ENCODE measurements around the gene KCNAB1.
A peak's percentile ranks its signal among the peaks of the same experiment; 100 is the strongest.
"Not testable (repeated sequence)": the region's sequence is repeated elsewhere in the genome, so short reads cannot be mapped to it uniquely, and the experiment has no call there.

KCNAB1 gene

DNA sequence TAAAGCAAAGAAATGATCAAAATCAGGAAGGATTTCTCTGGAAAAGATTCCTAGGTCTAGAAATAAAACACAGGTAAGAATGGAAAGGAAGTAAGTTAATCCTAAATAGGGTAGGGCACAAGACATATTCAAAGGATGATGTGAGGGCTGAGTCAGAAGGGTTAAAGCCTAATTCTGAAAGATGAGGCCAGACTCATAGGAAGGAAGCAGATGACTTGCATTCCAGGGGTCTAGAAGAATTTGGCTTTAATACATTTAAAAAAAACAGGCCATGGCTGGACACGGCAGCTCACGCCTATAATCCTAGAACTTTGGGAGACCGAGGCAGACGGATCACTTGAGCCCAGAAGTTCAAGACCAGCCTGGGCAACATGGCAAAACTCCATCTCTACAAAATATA is 431.4 kb downstream of the KCNAB1 start:
- no peak for DNase-seq

DNA sequence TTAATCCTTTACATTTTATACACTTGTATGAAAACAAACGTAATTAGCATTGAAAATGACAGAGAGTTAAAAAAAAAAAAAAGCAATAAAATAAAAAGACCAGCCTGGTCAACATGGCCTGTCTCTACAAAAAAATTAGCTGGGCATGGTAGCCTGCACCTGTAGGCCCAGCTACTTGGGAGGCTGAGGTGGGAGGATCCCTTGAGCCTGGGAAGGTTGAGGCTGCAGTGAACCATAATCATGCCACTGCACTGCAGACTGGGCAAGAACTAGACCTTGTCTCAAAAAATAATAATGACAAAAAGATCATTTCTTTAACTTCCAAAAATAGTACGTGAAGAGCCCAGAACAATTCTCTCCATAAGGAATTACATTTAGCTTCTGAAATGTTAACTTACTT is 432.6 kb downstream of the KCNAB1 start:
- DNase-seq: no peak

- DNase-seq: no peak
Observed at GRCh38 chr3:156553705-156554356, 433.5 kb downstream of the KCNAB1 start.

GRCh38 chr3:156554515-156554841 is 434.1 kb downstream of the KCNAB1 start:
- DNase-seq: no peak

DNA sequence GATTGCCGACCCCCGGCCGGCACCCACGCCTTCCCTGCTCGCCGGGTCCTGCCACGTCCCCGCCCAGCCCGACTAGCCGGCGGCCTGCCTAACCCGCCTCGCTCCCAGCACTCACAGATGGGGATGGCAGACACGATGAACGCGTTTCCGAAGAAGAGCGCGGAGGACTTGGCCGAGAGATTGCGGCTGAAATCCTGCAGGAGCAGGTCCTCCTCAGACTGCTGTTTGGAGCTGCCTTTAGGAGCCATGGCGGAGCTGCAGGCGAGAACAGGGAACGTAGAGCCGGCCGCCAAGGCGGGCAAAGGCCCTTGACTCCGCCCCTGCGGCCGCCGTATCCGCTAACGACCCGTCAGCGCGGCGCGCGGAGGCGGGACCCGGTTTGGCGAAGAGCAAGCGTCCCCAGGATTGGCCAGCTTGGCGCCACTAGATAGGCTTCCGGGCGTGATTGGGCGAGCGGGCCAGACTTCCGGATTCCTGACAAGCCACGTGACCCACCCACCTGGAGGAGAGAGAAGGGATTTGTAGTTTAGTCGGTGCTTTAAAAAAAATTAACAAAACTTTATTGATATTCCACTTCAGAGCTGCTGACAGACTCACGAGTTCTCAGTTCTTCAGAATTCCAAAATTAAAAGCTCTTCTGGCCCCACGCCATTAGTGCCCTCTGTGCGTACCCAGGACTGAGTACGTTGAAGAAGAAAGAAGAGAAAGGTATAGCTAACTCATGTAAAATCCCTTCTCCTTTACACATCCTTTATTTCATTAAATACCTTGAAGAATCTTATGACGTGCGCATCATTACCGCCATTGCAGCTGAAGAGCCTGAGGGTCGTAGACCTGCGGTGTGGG is 434.7 kb downstream of the KCNAB1 start, which contains the start of gene SSR3:
TSS of gene SSR3 (minus strand) at position 276 of the 846 bp plus-strand sequence. CDS start at position 248, 28 bp downstream.
- DNase-seq: peak; percentile 92

DNA sequence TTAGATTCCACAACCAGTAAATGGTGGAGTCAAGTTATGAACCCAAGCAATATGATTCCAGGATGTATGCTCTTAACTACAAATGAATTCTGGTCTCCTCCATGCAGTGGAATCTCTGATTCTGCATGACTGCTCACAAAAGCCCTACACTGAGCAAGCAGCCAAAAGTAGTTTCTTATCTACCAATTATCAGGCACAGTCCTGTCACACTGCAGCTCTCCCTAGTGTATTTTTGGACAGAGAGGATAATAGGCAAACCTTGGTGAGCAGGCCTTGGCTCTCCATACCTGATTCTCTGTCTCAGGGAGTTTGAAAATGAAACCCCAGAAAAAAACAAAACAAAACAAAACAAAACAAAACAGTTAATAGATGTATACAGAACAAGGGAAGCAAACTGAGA is 438.0 kb downstream of the KCNAB1 start:
- no peak for DNase-seq

- no peak for DNase-seq
Observed at GRCh38 chr3:156559321-156559720, 438.9 kb downstream of the KCNAB1 start.

DNA sequence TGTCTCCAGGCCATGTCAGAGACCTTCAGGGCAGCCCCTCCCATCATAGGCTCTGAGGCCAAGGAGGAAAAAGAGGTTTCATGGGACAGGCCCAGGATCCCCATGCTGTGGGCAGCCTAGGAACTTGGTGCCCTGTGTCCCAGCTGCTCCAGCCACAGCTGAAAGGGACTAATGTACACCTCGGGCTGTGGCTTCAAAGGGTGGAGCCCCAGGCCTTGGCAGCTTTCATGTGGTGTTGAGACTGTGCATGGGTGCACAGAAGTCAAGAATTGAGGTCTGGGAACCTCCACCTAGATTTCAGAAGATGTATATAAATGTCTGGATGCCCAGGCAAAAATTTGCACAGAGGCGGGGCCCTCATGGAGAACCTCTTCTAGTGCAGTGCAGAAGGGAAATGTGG is 441.2 kb downstream of the KCNAB1 start:
- no peak for DNase-seq

DNA sequence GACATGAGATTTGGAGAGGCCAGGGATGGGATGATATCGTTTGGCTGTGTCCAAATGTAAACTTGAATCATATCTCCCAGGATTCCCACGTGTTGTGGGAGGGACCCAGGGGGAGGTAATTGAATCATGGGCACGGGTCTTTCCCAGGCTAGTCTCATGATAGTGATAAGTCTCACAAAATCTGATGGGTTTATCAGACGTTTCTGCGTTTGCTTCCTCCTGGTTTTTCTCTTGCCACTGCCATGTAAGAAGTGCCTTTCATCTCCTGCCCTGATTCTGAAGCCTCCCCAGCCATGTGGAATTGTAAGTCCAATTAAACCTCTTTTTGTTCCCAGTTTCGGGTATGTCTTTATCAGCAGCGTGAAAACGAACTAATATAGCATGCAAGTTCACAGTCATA is 442.1 kb downstream of the KCNAB1 start:
- DNase-seq: not testable (repeated sequence)

DNA sequence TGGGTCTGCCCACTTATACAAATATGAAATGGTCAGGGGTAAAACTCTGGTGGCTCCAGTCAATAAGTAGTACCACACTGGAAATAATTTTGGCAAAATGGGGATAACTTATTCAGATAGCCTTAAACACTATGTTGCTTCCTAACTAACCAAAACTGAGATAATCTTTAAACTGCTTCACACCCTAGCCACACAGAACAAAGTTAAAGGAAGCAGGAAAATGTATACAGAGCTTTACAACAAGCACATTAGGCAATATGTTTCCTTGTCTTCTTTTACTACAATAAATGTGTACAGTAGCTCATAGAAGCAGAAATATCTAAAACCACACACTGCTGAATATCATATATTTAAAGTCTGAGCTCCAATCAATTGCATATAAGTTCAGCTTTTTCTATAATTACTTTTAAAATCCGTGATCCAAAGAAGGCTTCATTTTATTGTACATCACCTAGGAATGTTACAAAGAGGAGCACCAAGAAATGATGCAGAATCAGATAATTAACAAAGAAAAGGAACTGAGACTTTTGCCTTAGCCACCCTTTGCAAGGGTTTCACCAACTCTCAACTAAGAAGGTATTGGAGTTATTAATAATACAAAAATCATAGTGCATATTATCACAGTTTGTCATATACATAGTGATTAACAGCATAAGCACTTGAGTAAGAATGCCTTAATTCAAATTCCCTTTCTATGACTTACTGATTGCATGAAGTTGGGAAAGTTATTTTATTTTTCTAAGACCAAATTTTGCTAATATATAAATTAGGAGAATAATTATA is 443.7 kb downstream of the KCNAB1 start:
- no peak for DNase-seq

DNA sequence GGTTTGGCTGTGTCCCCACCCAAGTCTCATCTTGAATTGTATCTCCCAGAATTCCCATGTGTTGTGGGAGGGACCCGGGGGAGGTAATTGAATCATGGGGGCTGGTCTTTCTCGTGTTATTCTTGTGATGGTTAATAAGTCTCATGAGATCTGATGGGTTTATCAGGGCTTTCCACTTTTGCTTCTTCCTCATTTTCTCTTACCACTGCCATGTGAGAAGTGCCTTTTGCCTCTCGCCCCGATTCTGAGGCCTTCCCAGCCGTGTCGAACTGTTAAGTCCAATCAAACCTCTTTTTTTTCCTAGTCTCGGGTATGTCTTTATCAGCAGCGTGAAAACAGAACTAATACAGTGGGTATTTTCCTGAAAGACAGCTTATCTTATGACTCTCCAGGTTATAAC is 448.6 kb downstream of the KCNAB1 start:
- not testable (repeated sequence) for DNase-seq

GRCh38 chr3:156569881-156570280 is 449.5 kb downstream of the KCNAB1 start:
- DNase-seq: not testable (repeated sequence)

DNA sequence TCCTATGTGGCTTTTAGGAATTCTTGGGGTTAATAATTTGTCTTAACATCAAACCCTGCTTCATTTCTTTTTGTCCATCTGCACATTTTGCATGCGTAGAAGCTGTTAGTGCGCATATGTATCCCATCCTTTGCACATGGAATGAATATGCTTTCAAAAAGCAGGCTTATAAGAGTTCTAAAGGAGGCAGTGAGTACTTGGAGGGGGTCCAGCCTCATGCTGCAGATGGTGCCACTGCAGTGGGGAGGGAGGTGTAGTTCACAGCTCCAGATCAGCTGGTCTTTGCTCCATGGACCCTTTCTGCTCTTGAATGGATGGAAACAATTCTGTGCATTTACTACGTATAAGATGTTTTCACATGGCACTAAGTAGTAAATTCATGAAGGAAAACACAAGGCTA is 455.3 kb downstream of the KCNAB1 start:
- DNase-seq: no peak

GRCh38 chr3:156576051-156576450 is 455.7 kb downstream of the KCNAB1 start:
- no peak for DNase-seq

DNA sequence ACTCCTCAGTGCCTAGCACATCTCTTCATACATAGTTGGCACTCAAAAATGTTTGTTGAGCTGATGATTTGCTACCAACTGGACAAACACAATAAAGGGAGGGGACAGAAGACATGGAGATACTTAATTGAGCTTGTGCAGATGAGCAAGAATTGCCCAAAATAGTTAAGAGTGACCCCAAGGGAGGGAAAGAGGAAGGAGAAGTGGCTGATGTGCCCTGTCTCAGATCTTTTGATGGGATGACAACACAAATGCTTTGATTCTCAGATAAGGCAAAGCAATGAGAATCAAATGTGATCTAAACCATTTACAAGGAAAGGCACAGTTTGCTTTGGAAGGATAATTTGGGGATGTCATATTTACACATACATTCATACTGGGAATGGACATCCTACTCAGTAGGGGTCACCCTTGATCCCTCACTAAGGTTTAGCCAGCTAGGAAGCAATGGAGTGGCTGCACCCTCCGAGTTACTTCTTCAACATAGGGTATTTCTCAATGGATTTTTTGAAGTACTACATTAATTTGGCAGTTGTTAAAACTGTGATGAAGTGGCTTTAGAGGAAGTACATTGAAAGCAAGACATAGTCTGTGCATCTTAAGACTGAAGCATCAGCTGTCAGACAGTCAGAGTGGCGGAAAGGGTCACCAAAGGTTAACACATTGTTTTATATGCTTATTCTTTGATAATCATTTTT is 456.4 kb downstream of the KCNAB1 start:
- DNase-seq: no peak

DNA sequence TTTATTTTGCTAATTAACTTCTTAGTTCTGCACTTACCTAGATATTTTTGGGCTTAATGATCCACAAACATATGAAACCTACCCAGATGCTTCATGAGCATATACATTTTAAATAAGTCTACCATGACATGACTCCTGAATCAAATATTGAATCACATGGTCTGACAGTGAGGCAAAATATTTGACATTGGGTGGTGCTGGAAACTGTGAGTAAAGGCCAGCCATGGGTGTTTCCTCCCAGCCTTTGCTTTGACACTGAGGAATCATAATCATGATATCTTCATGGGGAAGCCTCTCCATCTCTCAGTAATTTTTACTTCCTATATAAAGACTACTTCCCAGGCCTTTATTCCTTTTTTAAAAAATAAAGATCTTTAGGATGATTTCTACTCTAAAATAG is 457.4 kb downstream of the KCNAB1 start:
- DNase-seq: no peak

GRCh38 chr3:156579427-156579851 is 459.1 kb downstream of the KCNAB1 start:
- DNase-seq: no peak

DNA sequence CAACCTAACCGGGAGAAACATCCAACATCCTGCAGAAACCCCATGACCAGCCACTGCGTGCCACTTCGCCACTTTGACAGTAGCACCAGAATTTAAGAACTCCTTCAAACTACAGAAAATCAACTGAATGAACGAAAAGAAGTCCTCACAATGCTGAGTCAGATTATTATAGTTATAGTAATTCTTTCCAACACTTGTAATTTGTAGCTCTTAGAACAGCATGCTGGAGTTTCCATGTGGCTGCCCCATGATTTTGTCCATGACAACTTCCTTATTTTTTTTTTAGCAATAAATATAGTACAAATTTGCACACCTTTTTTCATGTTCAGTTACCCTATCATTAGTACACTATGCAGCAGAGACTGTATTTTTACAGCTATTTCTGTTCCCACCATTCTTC is 460.7 kb downstream of the KCNAB1 start:
- DNase-seq: no peak

- no peak for DNase-seq
Observed at GRCh38 chr3:156581954-156582353, 461.6 kb downstream of the KCNAB1 start.

DNA sequence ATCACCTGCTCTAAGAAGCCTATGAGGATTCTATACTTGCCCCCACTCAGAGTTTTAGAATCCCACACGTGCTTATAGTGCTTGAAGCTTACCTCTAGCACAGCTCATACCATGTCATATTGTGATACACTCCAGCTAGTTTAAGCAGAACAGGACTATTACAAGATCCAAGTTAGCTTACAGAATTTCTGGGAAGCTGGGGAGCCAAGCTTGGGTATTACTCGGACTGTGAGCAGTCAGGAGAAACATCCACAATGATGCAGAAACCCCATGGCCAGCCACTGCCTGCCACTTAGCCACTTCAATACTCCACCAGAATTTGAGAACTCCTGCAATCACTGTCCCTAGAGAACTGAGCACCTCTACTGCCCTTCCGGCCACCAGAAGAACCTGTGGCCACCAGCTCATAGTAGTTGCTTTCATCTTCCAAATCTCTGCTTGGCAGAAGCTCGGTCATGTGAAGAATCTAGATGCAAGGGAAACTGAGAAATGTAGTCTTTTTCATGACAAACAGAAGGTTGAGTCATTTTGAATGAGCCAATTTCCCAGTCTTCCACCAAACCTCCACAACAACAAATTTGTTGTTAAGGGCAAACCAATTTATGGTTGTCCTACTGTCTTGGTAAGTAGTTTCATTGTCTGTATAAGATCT is 462.3 kb downstream of the KCNAB1 start:
- DNase-seq: no peak

GRCh38 chr3:156583469-156583868 is 463.1 kb downstream of the KCNAB1 start:
- no peak for DNase-seq
